HCT116 (cell line): ENCODE results near the gene PGLYRP3. TPM values are rescaled to one million over a fixed set of nuclear protein-coding genes. Genes with fewer than 3 reads are reported as not detected.

ENCODE experiments used
- ATAC-seq: fragments of 200-7000 bp; cut with Tn5 transposase; 2 replicates; pipeline ENCODE4 v1.9.1; 2020; ENCODE audit warnings: mild to moderate bottlenecking, moderate library complexity
- BruUV-seq: library from RNA; stranded (reverse); fragments of 400-500 nt; replicated peaks from 2 replicates; lab custom pipeline; 2021; lab: Mats Ljungman, UMichigan
- CTCF ChIA-PET: fragments of 300-600 bp; sonication (Branson Sonifier 250); formaldehyde crosslinking; loops from one replicate; lab custom pipeline; 2021; ENCODE audit warnings: antibody characterized with exemption; lab: Charles Lee
- POLR2A ChIA-PET: fragments of 300-600, 350-600 bp; sonication (Branson Sonifier 250); formaldehyde crosslinking; loops from one replicate; lab custom pipeline; 2021; ENCODE audit warnings: antibody characterized with exemption; lab: Charles Lee
- RAD21 ChIA-PET, 2 experiments: fragments of 300-600 bp; sonication (Branson Sonifier 250); formaldehyde crosslinking; loops; one replicate each; lab custom pipeline; 2023; ENCODE audit warnings: low total read pairs in 2 of 2; ENCODE audit not compliant: uncharacterized antibody in 2 of 2, unreplicated experiment in 2 of 2, low non-redundant PET in 1 of 2; lab: Charles Lee
- DNase-seq: peaks from one replicate; pipeline ENCODE4 v3.0.0-alpha.2; 2010; ENCODE audit warnings: low read depth, low spot score
- H2AFZ ChIP-seq: fragments of 200-600 bp; shearing (Covaris generic), sonication (generic); 2 replicates; pipeline ENCODE4 v1.6.1; 2017; ENCODE audit warnings: low read depth, mixed run types, mixed read lengths, antibody characterized with exemption, low read length; ENCODE audit not compliant: poor library complexity, severe bottlenecking
- H3K27ac ChIP-seq: 2 replicates; pipeline ENCODE4 v1.5.1; 2012; ENCODE audit warnings: low read depth, low read length
- H3K27me3 ChIP-seq: fragments of 200-600 bp; sonication (generic); 2 replicates; pipeline ENCODE4 v1.6.1; 2016; ENCODE audit warnings: mixed run types, low read length, mixed read lengths; ENCODE audit not compliant: insufficient read depth
- H3K36me3 ChIP-seq, 2 experiments: fragments of 200-500 bp in 1 of 2; fragments of 200-600 bp in 1 of 2; sonication (Bioruptor generic) in 1 of 2; sonication (generic) in 1 of 2; 2 replicates each; pipeline versions ENCODE4 v1.5.1 to v1.6.1; 2014 to 2016; ENCODE audit warnings: low read length in 2 of 2, inconsistent platforms in 1 of 2, mixed read lengths in 1 of 2, mixed run types in 1 of 2; ENCODE audit not compliant: insufficient read depth in 2 of 2, control insufficient read depth in 1 of 2
- H3K4me1 ChIP-seq, 2 experiments: fragments of 200-600 bp in 1 of 2; sonication (generic) in 1 of 2; 2 replicates each; pipeline versions ENCODE4 v1.5.1 to v1.6.1; 2012 to 2017; ENCODE audit warnings: low read length in 2 of 2, inconsistent platforms in 1 of 2, mild to moderate bottlenecking in 1 of 2, mixed read lengths in 1 of 2, mixed run types in 1 of 2, moderate library complexity in 1 of 2; ENCODE audit not compliant: insufficient read depth in 2 of 2, control insufficient read depth in 1 of 2
- H3K4me2 ChIP-seq: fragments of 200-600 bp; sonication (generic); 2 replicates; pipeline ENCODE4 v1.6.1; 2017; ENCODE audit warnings: mixed run types, low read length, mixed read lengths
- H3K4me3 ChIP-seq, 2 experiments: fragments of 200-600 bp in 1 of 2; sonication (generic) in 1 of 2; replicated peaks in 1 of 2; 2 replicates each; pipeline ENCODE4 v1.5.1; 2011 to 2016; ENCODE audit warnings: low read length in 2 of 2, control low read depth in 1 of 2, low read depth in 1 of 2, mild to moderate bottlenecking in 1 of 2, mixed read lengths in 1 of 2, mixed run types in 1 of 2
- H3K79me2 ChIP-seq: fragments of 200-600 bp; sonication (generic); 2 replicates; pipeline ENCODE4 v1.6.1; 2017; ENCODE audit warnings: mild to moderate bottlenecking, mixed run types, low read length, moderate library complexity, mixed read lengths; ENCODE audit not compliant: insufficient read depth
- H3K9ac ChIP-seq: fragments of 200-600 bp; sonication (generic); 2 replicates; pipeline ENCODE4 v1.6.1; 2016; ENCODE audit warnings: low read length, mixed read lengths
- H3K9me2 ChIP-seq: fragments of 200-600 bp; sonication (generic), shearing (Covaris generic); 2 replicates; pipeline ENCODE4 v1.6.1; 2017; ENCODE audit warnings: mixed run types, mild to moderate bottlenecking, moderate library complexity; ENCODE audit not compliant: insufficient read depth
- H3K9me3 ChIP-seq, 2 experiments: fragments of 200-500 bp in 1 of 2; fragments of 200-600 bp in 1 of 2; sonication (Bioruptor generic) in 1 of 2; sonication (generic) in 1 of 2; 2 replicates each; pipeline ENCODE4 v1.6.1; 2014 to 2017; ENCODE audit warnings: low read length in 2 of 2, mixed read lengths in 2 of 2, inconsistent platforms in 1 of 2, low read depth in 1 of 2, mild to moderate bottlenecking in 1 of 2, mixed run types in 1 of 2, moderate library complexity in 1 of 2; ENCODE audit not compliant: control insufficient read depth in 1 of 2, insufficient read depth in 1 of 2
- H4K20me1 ChIP-seq: fragments of 200-600 bp; sonication (generic), shearing (Covaris generic); 2 replicates; pipeline ENCODE4 v1.6.1; 2017; ENCODE audit warnings: mixed run types, mild to moderate bottlenecking, moderate library complexity; ENCODE audit not compliant: insufficient read depth
- EGR1 ChIP-seq: IDR thresholded peaks from 2 replicates; pipeline ENCODE4 v1.6.1; 2012; ENCODE audit warnings: low read depth
- ELF1 ChIP-seq: IDR thresholded peaks from 2 replicates; pipeline ENCODE4 v1.6.1; 2012; ENCODE audit warnings: low read depth, borderline replicate concordance
- EZH2phosphoT487 ChIP-seq: fragments of 200-600 bp; IDR thresholded peaks from 2 replicates; pipeline ENCODE4 v1.6.1; 2018; ENCODE audit warnings: antibody characterized with exemption, borderline replicate concordance
- POLR2AphosphoS5 ChIP-seq: IDR thresholded peaks from 2 replicates; pipeline ENCODE4 v1.6.1; 2011; ENCODE audit warnings: mild to moderate bottlenecking, low read depth, low read length, moderate library complexity
- ZBTB33 ChIP-seq: IDR thresholded peaks from 2 replicates; pipeline ENCODE4 v1.6.1; 2011; ENCODE audit warnings: mild to moderate bottlenecking, low read length, moderate library complexity; ENCODE audit not compliant: insufficient replicate concordance; ENCODE audit errors: extremely low read depth
- intact Hi-C: fragments of 100-400 bp; cut with micrococcal nuclease; formaldehyde crosslinking; loops from 2 replicates; pipeline ENCODE4 v1.10.0; 2022
- total RNA-seq: library from RNA; stranded (reverse); gene quantifications from one replicate; pipeline ENCODE4 v1.2.1, GENCODE V29; 2021; ENCODE audit not compliant: unreplicated experiment
- TF ChIP-seq, protein P1 (sequence below): IDR thresholded peaks from 2 replicates; pipeline ENCODE4 v1.6.1; 2012
- TF ChIP-seq, protein P2 (sequence below), 3 experiments: fragments of 200-600 bp in 1 of 3; sonication (generic) in 1 of 3; IDR thresholded peaks in 2 of 3; conservative IDR thresholded peaks in 1 of 3; 2 replicates each; pipeline ENCODE4 v1.5.1; 2012 to 2017; ENCODE audit warnings: low read depth in 2 of 3, low read length in 2 of 3, antibody characterized with exemption in 1 of 3, borderline replicate concordance in 1 of 3, control low read depth in 1 of 3, mild to moderate bottlenecking in 1 of 3, mixed read lengths in 1 of 3, mixed run types in 1 of 3, moderate library complexity in 1 of 3; ENCODE audit not compliant: insufficient read depth in 1 of 3
- TF ChIP-seq, protein P3 (sequence below): IDR thresholded peaks from 2 replicates; pipeline ENCODE4 v1.6.1; 2012; ENCODE audit warnings: low read depth

PGLYRP3 gene
- total RNA-seq, 1 experiment from 2014 or later, result not detected

- no peaks in the 10 kb centered on the region for H3K9me2 ChIP-seq
- ChIA-PET POLR2A (no interaction called here), CTCF (interaction anchor here (1.4 kb wide), 1 partner anchor 10 kb away, joined by 3 read pairs; no protein-coding TSS in a partner anchor), RAD21 (no interaction called here)
- BruUV-seq, result no TSS peak
- H3K4me3 ChIP-seq, result no peak overlapping the region
- H3K27ac ChIP-seq, result no peak overlapping the region
- ATAC-seq, result no peak
- H3K9ac ChIP-seq, result no peak overlapping the region
- H3K79me2 ChIP-seq, result no peaks in the 10 kb centered on the region
- intact Hi-C loops, result no loop called here
- H3K36me3 ChIP-seq, result no peaks in the 10 kb centered on the region
- H2AFZ ChIP-seq, result no peak overlapping the region
- H3K27me3 ChIP-seq, result peaks cover 27% of the 10 kb centered on the region
- no peaks in the 10 kb centered on the region for H3K4me1 ChIP-seq
- H3K9me3 ChIP-seq, result no peaks in the 10 kb centered on the region
- no peak for DNase-seq
- TF ChIP-seq, protein P1, sequence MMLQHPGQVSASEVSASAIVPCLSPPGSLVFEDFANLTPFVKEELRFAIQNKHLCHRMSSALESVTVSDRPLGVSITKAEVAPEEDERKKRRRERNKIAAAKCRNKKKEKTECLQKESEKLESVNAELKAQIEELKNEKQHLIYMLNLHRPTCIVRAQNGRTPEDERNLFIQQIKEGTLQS, result no peak
- TF ChIP-seq ELF1 (no peak), ZBTB33 (no peak), EGR1 (no peak), POLR2AphosphoS5 (no peak), EZH2phosphoT487 (no peak)
- TF ChIP-seq, protein P2, sequence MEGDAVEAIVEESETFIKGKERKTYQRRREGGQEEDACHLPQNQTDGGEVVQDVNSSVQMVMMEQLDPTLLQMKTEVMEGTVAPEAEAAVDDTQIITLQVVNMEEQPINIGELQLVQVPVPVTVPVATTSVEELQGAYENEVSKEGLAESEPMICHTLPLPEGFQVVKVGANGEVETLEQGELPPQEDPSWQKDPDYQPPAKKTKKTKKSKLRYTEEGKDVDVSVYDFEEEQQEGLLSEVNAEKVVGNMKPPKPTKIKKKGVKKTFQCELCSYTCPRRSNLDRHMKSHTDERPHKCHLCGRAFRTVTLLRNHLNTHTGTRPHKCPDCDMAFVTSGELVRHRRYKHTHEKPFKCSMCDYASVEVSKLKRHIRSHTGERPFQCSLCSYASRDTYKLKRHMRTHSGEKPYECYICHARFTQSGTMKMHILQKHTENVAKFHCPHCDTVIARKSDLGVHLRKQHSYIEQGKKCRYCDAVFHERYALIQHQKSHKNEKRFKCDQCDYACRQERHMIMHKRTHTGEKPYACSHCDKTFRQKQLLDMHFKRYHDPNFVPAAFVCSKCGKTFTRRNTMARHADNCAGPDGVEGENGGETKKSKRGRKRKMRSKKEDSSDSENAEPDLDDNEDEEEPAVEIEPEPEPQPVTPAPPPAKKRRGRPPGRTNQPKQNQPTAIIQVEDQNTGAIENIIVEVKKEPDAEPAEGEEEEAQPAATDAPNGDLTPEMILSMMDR (IDR thresholded peaks at IDR 0.05 in 2 of 3, conservative IDR thresholded peaks at IDR 0.05 in 1 of 3; ENCODE audit: borderline replicate concordance in 1 of 3, insufficient read depth in 1 of 3, low read depth in 2 of 3, low read length in 2 of 3), result no peak
- TF ChIP-seq, protein P3, sequence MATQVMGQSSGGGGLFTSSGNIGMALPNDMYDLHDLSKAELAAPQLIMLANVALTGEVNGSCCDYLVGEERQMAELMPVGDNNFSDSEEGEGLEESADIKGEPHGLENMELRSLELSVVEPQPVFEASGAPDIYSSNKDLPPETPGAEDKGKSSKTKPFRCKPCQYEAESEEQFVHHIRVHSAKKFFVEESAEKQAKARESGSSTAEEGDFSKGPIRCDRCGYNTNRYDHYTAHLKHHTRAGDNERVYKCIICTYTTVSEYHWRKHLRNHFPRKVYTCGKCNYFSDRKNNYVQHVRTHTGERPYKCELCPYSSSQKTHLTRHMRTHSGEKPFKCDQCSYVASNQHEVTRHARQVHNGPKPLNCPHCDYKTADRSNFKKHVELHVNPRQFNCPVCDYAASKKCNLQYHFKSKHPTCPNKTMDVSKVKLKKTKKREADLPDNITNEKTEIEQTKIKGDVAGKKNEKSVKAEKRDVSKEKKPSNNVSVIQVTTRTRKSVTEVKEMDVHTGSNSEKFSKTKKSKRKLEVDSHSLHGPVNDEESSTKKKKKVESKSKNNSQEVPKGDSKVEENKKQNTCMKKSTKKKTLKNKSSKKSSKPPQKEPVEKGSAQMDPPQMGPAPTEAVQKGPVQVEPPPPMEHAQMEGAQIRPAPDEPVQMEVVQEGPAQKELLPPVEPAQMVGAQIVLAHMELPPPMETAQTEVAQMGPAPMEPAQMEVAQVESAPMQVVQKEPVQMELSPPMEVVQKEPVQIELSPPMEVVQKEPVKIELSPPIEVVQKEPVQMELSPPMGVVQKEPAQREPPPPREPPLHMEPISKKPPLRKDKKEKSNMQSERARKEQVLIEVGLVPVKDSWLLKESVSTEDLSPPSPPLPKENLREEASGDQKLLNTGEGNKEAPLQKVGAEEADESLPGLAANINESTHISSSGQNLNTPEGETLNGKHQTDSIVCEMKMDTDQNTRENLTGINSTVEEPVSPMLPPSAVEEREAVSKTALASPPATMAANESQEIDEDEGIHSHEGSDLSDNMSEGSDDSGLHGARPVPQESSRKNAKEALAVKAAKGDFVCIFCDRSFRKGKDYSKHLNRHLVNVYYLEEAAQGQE, result no peak
- H4K20me1 ChIP-seq, result no peaks in the 10 kb centered on the region
- H3K4me2 ChIP-seq, result no peak overlapping the region
These were observed 49.5 kb upstream of the PGLYRP3 start for GRCh38 chr1:153362187-153362775.
